Smooth muscle cell (in vitro differentiated cells): ENCODE results near the gene BACH2. TPM values are rescaled to one million over a fixed set of nuclear protein-coding genes. Genes with fewer than 3 reads are reported as not detected.
A peak's percentile ranks its signal among the peaks of the same experiment; 100 is the strongest.

Experiments
- DNase-seq: peaks from one replicate; lab custom pipeline; 2025; ENCODE audit not compliant: unreplicated experiment; lab: John Stamatoyannopoulos, UW
- H2AFZ ChIP-seq: fragments of 200-600 bp; sonication (generic); 2 replicates; pipeline ENCODE4 v1.6.0; 2016; ENCODE audit warnings: antibody characterized with exemption, low read depth, mild to moderate bottlenecking
- H3F3A ChIP-seq: fragments of 200-600 bp; sonication (generic); 2 replicates; pipeline ENCODE4 v1.6.0; 2017; ENCODE audit warnings: antibody characterized with exemption, low read depth
- H3K27ac ChIP-seq: fragments of 200-600 bp; sonication (generic); 2 replicates; pipeline ENCODE4 v1.5.1; 2016; ENCODE audit warnings: low read depth, mild to moderate bottlenecking
- H3K27me3 ChIP-seq: fragments of 200-600 bp; sonication (generic); 2 replicates; pipeline ENCODE4 v1.6.1; 2016; ENCODE audit warnings: low read depth, mild to moderate bottlenecking
- H3K36me3 ChIP-seq: fragments of 200-600 bp; sonication (generic); 2 replicates; pipeline ENCODE4 v1.5.1; 2016; ENCODE audit warnings: low read depth
- H3K4me1 ChIP-seq: fragments of 200-600 bp; sonication (generic); 2 replicates; pipeline ENCODE4 v1.5.1; 2016; ENCODE audit warnings: low read depth
- H3K4me2 ChIP-seq: fragments of 200-600 bp; sonication (generic); 2 replicates; pipeline ENCODE4 v1.6.0; 2016; ENCODE audit warnings: mild to moderate bottlenecking
- H3K4me3 ChIP-seq: fragments of 200-600 bp; sonication (generic); 2 replicates; pipeline ENCODE4 v1.5.1; 2016; ENCODE audit warnings: mild to moderate bottlenecking
- H3K79me2 ChIP-seq: fragments of 200-600 bp; sonication (generic); 2 replicates; pipeline ENCODE4 v1.6.0; 2016; ENCODE audit warnings: low read depth, mild to moderate bottlenecking
- H3K9ac ChIP-seq: fragments of 200-600 bp; sonication (generic); 2 replicates; pipeline ENCODE4 v1.6.0; 2016; ENCODE audit warnings: low read depth
- H3K9me3 ChIP-seq: fragments of 200-600 bp; sonication (generic); replicated peaks from 2 replicates; pipeline ENCODE4 v1.5.1; 2016; ENCODE audit warnings: low read depth
- H4K20me1 ChIP-seq: fragments of 200-600 bp; sonication (generic); 2 replicates; pipeline ENCODE4 v1.6.0; 2016; ENCODE audit warnings: low read depth
- WGBS: methylation state at CpG from one replicate; pipeline ENCODE4 v1.1.7; 2016; ENCODE audit warnings: low lambda C conversion rate; 5-methylcytosine and 5-hydroxymethylcytosine counted together
- polyA plus RNA-seq: library from polyadenylated mRNA; unstranded; fragments of >200 nt; fragmentation: Nextera tagmentation; extraction: Ambion mirVana; gene quantifications from 2 replicates; pipeline ENCODE4 v1.2.1, GENCODE V29; 2016
- total RNA-seq: library from RNA; depleted of rRNA; stranded (reverse); fragments of >200 nt; gene quantifications from 2 replicates; pipeline ENCODE4 v1.2.3, GENCODE V29; 2014
- TF ChIP-seq, protein P1 (sequence below): fragments of 200-600 bp; sonication (generic); IDR thresholded peaks from 2 replicates; pipeline ENCODE4 v1.5.1; 2017; ENCODE audit warnings: borderline replicate concordance, mild to moderate bottlenecking, antibody characterized with exemption; ENCODE audit not compliant: insufficient read depth, poor library complexity, severe bottlenecking

BACH2 gene
- total and polyA plus RNA-seq, 2 experiments from 2014 or later = 3.0 to 4.5 TPM

DNA sequence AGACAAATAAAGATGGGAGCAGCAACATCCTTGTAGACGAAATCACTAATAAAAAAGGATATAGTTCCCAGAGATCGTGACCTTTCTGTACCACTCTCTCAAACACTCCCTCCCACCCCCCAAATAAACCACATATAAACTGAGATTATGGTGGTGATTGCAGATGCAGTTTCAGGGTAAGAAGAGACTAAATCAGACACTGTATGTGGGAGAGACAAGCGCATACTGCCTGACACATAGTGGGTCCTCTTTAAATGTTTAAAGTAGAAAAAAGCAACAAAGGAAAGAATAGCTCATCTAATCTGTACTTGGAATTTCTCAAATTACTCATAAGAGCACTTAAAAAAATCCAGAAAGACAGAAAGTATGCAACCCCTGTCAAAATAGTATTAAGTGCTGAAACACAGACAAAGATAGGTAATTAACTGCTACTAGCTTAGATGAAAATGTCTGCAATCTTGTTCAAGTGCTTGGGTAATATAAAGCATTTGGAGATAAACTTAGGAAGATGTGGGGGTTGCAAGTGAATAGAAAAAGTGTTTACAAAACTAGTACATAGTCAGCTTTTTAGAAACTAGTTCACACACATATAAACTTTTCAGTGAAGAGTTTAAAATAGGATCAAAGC, 151.6 kb downstream of the BACH2 start:
- Histone ChIP-seq H3K4me3 (no peak overlapping the region), H3K27me3 (no peaks in the 10 kb centered on the region), H3K9ac (no peak overlapping the region), H3K9me3 (no peaks in the 10 kb centered on the region), H3K27ac (peak overlapping the region; percentile 35), H3F3A (no peaks in the 10 kb centered on the region), H3K36me3 (no peaks in the 10 kb centered on the region), H2AFZ (no peak overlapping the region), H4K20me1 (no peaks in the 10 kb centered on the region), H3K4me1 (no peaks in the 10 kb centered on the region), H3K4me2 (peak overlapping the region; percentile 4), H3K79me2 (no peaks in the 10 kb centered on the region)
- TF ChIP-seq, protein P1, sequence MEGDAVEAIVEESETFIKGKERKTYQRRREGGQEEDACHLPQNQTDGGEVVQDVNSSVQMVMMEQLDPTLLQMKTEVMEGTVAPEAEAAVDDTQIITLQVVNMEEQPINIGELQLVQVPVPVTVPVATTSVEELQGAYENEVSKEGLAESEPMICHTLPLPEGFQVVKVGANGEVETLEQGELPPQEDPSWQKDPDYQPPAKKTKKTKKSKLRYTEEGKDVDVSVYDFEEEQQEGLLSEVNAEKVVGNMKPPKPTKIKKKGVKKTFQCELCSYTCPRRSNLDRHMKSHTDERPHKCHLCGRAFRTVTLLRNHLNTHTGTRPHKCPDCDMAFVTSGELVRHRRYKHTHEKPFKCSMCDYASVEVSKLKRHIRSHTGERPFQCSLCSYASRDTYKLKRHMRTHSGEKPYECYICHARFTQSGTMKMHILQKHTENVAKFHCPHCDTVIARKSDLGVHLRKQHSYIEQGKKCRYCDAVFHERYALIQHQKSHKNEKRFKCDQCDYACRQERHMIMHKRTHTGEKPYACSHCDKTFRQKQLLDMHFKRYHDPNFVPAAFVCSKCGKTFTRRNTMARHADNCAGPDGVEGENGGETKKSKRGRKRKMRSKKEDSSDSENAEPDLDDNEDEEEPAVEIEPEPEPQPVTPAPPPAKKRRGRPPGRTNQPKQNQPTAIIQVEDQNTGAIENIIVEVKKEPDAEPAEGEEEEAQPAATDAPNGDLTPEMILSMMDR = no peak
- WGBS = 45% methylated on average over 3 of the region's 3 CpGs
- DNase-seq = no peak

DNA sequence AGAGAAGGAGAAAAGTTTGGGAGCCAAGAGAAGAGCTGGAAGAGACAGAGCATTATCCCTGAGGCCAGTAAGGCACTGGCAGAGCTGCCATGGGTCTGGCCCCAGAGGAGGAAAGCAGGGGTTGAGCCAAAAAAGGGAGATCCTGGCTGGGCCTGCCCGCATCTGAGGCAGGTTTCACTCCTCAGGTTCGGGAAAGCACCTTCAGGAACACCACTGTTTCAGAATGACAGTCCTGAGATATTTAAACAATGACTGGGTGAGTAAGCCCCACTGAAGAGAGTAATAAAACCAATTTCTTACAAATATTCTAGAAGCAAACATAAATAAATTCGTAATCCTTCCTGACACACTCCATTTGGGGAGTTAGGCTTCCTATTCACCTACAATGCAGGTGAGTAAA, 152.2 kb downstream of the BACH2 start:
- TF ChIP-seq, protein P1 = no peak
- no peaks in the 10 kb centered on the region for H3K4me1 ChIP-seq

DNA sequence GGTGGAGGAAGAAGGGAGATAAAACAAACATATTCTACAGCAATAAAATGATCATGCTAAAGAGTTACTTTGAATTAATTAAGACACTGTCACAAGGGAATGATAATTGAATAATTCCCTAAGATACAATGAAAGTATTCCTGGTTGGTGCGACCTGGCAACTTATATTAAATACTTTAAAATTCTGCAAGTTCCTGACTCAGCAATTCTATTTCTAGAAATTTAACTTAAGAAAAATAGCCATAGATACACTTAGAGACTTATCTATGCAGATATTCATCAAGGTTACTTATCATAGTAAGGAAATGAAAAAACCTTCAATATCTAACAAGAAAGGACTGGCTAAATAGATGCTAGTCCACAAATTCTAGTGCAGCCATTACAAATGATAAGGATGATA, 156.0 kb downstream of the BACH2 start:
- Histone ChIP-seq H3K27ac (no peak overlapping the region), H3F3A (peaks cover 18% of the 10 kb centered on the region), H3K36me3 (no peaks in the 10 kb centered on the region), H3K9ac (no peak overlapping the region), H4K20me1 (no peaks in the 10 kb centered on the region), H3K27me3 (no peaks in the 10 kb centered on the region), H3K4me1 (peaks cover 8% of the 10 kb centered on the region), H3K4me2 (no peak overlapping the region), H3K4me3 (no peak overlapping the region), H2AFZ (no peak overlapping the region), H3K9me3 (no peaks in the 10 kb centered on the region), H3K79me2 (no peaks in the 10 kb centered on the region)
- TF ChIP-seq, protein P1 = no peak
- WGBS = 90% methylated on average over 1 of the region's 1 CpG
- no peak for DNase-seq

More for the DNA sequence above, 152.2 kb downstream of the BACH2 start:
- H3K4me3 ChIP-seq = no peak overlapping the region
- H3K79me2 ChIP-seq = no peaks in the 10 kb centered on the region
- no peak overlapping the region for H3K4me2 ChIP-seq
- H3K27ac ChIP-seq = peak overlapping the region; percentile 35
- H3K9ac ChIP-seq = no peak overlapping the region
- no peak for DNase-seq
- H3K27me3 ChIP-seq = no peaks in the 10 kb centered on the region
- 86% methylated on average over 3 of the region's 3 CpGs for WGBS
- H3K36me3 ChIP-seq = no peaks in the 10 kb centered on the region
- no peaks in the 10 kb centered on the region for H3F3A ChIP-seq
- H2AFZ ChIP-seq = no peak overlapping the region
- no peaks in the 10 kb centered on the region for H4K20me1 ChIP-seq
- no peaks in the 10 kb centered on the region for H3K9me3 ChIP-seq

- no peak overlapping the region for H3K27ac ChIP-seq
Measured at GRCh38 chr6:90139272-90139817, 157.3 kb downstream of the BACH2 start.

More at GRCh38 chr6:90139272-90139817, 157.3 kb downstream of the BACH2 start:
- Histone ChIP-seq H3K79me2 (no peaks in the 10 kb centered on the region), H2AFZ (no peak overlapping the region), H3K27me3 (no peaks in the 10 kb centered on the region), H3K9ac (no peak overlapping the region), H4K20me1 (no peaks in the 10 kb centered on the region), H3K9me3 (no peaks in the 10 kb centered on the region), H3K4me1 (peaks cover 8% of the 10 kb centered on the region), H3K4me3 (no peak overlapping the region), H3K36me3 (no peaks in the 10 kb centered on the region), H3F3A (peaks cover 18% of the 10 kb centered on the region), H3K4me2 (no peak overlapping the region)
- 97% methylated on average over 7 of the region's 7 CpGs for WGBS
- TF ChIP-seq, protein P1 = no peak
- no peak for DNase-seq
